ENCODE data around the gene LRRC7.

LRRC7 gene

DNA sequence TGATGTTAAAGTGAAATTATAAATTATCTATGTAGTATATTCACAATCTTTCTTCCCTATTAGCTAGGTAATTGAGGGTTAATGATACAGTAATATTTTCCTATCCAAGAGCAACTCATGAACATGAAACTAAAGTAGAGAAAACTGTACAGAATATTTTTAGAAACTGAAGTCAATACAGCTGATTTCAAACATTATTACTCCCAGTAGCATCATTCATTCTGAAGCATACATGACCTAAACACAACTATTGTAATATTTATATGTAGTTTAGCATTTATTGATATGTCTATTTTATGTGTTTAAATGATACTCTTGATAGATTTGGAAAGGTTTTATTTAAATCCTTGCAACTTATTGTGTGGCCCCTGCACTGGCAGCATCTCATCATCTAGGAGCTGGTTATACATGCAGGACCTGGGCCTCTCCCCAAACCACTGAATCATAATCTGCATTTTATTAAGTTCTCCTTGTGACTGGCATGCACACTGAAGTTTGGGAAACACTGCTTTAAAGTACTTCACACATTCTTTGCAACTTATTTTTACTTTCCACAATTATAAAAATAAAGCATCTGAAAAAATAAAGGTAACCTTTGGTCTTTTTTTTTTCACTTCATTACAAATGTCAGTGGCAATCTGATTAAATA is 437.8 kb downstream of the LRRC7 start:
- H3K27me3 ChIP-seq (ENCODE audit: control insufficient read depth, insufficient read depth, low read length) = no peaks in the 10 kb centered on the region
- no peaks in the 10 kb centered on the region for H3K4me1 ChIP-seq (ENCODE audit: control insufficient read depth, insufficient read depth, low read length)
- no peak overlapping the region for H3K4me3 ChIP-seq (ENCODE audit: low read length)
- no peak overlapping the region for H3K9ac ChIP-seq (ENCODE audit: low read length)
- no peaks in the 10 kb centered on the region for H3K36me3 ChIP-seq (ENCODE audit: control insufficient read depth, insufficient read depth, low read length)
- no peak overlapping the region for H3K27ac ChIP-seq (ENCODE audit: low read depth, low read length)

DNA sequence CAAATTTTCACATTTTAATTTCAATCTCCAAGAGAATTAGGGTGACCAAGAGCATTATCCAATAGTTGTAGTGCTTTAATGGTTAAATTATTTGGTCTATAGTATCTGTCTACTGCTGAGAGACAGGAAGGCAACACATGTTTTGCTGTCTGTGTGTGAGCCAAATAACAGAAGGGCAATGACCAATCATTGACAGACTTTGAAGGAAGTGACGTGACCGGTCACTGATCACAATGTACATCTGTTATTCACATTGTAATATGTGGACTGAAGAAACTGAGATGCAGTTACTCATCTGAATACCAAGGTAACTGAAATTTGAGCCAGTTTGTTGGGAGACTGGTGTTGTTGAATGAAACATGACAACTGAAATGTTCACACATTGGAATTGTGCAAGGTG is 440.9 kb downstream of the LRRC7 start:
- H3K27me3 ChIP-seq (ENCODE audit: control insufficient read depth, insufficient read depth, low read length) = no peaks in the 10 kb centered on the region
- H3K36me3 ChIP-seq (ENCODE audit: control insufficient read depth, insufficient read depth, low read length) = no peaks in the 10 kb centered on the region
- no peak overlapping the region for H3K4me3 ChIP-seq (ENCODE audit: low read length)
- no peaks in the 10 kb centered on the region for H3K4me1 ChIP-seq (ENCODE audit: control insufficient read depth, insufficient read depth, low read length)
- no peak overlapping the region for H3K9ac ChIP-seq (ENCODE audit: low read length)
- no peak overlapping the region for H3K27ac ChIP-seq (ENCODE audit: low read depth, low read length)

DNA sequence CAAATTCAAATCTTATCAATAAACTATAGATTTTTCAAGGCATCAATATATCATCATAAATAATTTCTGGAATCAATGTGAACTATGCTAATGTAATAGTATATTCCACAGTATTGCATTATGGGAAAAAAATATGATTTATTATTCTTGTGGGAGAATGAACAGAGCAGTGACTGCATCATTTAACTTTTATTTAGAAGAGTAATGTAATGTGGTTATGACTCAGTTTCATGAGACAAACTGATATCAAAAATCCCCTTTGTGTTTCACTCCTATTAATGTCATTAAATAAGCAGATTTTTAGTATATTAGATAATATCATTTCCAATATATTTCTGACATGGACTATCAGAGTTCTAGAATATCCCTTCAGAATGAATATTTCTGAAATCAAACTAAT is 450.0 kb downstream of the LRRC7 start:
- Histone ChIP-seq H3K36me3 (ENCODE audit: control insufficient read depth, insufficient read depth, low read length) (no peaks in the 10 kb centered on the region), H3K4me1 (ENCODE audit: control insufficient read depth, insufficient read depth, low read length) (no peaks in the 10 kb centered on the region), H3K27ac (ENCODE audit: low read depth, low read length) (no peak overlapping the region), H3K27me3 (ENCODE audit: control insufficient read depth, insufficient read depth, low read length) (no peaks in the 10 kb centered on the region), H3K9ac (ENCODE audit: low read length) (no peak overlapping the region), H3K4me3 (ENCODE audit: low read length) (no peak overlapping the region)

DNA sequence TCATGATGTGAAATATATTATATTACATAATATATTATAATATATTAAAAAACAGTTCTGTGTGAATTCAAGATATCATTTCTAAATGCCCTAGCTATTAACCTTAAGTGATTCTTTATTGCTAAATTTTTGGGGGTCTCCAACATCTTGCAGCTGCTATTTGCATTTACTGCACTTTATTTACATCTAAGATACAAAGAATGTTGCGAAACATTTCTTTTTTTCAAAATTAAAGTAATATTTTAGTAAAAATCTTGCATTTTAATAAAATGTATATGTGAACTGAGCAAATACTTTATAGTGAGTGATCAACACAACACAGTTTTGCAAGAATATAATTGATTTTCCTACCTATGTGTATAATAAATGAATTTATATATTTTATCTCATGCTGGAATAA is 456.6 kb downstream of the LRRC7 start:
- H3K36me3 ChIP-seq (ENCODE audit: control insufficient read depth, insufficient read depth, low read length) = no peaks in the 10 kb centered on the region
- no peak overlapping the region for H3K27ac ChIP-seq (ENCODE audit: low read depth, low read length)
- no peak overlapping the region for H3K9ac ChIP-seq (ENCODE audit: low read length)
- no peaks in the 10 kb centered on the region for H3K4me1 ChIP-seq (ENCODE audit: control insufficient read depth, insufficient read depth, low read length)
- H3K27me3 ChIP-seq (ENCODE audit: control insufficient read depth, insufficient read depth, low read length) = no peaks in the 10 kb centered on the region
- H3K4me3 ChIP-seq (ENCODE audit: low read length) = no peak overlapping the region

DNA sequence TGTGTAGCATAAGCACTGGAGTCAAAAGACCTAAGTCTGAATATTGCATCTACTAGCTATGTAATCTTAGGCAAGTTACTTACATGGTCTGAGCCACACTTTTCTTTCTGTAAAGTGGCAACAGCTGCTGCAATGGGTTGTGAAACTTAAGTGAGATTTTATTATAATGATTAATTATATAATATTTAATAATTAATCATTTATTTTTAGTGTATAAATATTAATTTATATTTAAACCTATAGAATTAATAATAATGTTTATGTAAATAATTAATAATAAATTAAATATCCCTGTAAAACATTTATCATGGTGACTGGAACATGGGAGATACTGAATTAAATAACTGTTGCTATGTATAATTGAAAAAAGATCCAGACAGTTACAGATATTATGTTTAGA is 457.3 kb downstream of the LRRC7 start:
- Histone ChIP-seq H3K4me1 (ENCODE audit: control insufficient read depth, insufficient read depth, low read length) (no peaks in the 10 kb centered on the region), H3K9ac (ENCODE audit: low read length) (no peak overlapping the region), H3K4me3 (ENCODE audit: low read length) (no peak overlapping the region), H3K27me3 (ENCODE audit: control insufficient read depth, insufficient read depth, low read length) (no peaks in the 10 kb centered on the region), H3K36me3 (ENCODE audit: control insufficient read depth, insufficient read depth, low read length) (no peaks in the 10 kb centered on the region), H3K27ac (ENCODE audit: low read depth, low read length) (no peak overlapping the region)

DNA sequence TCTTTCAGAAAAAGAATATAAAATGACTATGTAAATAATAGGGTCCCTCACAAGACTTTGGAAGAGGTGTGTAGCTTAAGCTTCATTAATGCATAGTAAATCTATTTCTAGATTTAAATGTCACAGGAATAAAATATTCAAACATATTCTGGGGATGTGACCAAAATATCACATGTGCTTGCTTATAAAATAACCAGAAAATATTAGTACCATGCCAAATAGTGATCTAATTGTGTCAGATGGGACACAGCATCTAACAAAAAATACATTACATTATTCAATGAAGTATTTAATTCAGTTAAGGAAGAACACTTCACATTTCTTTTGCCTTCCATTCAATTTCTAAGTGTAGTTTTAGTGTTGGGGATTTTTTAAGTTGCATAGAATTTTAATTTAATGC is 458.1 kb downstream of the LRRC7 start:
- H3K27me3 ChIP-seq (ENCODE audit: control insufficient read depth, insufficient read depth, low read length) = no peaks in the 10 kb centered on the region
- H3K9ac ChIP-seq (ENCODE audit: low read length) = no peak overlapping the region
- H3K36me3 ChIP-seq (ENCODE audit: control insufficient read depth, insufficient read depth, low read length) = no peaks in the 10 kb centered on the region
- H3K27ac ChIP-seq (ENCODE audit: low read depth, low read length) = no peak overlapping the region
- no peak overlapping the region for H3K4me3 ChIP-seq (ENCODE audit: low read length)
- H3K4me1 ChIP-seq (ENCODE audit: control insufficient read depth, insufficient read depth, low read length) = no peaks in the 10 kb centered on the region

DNA sequence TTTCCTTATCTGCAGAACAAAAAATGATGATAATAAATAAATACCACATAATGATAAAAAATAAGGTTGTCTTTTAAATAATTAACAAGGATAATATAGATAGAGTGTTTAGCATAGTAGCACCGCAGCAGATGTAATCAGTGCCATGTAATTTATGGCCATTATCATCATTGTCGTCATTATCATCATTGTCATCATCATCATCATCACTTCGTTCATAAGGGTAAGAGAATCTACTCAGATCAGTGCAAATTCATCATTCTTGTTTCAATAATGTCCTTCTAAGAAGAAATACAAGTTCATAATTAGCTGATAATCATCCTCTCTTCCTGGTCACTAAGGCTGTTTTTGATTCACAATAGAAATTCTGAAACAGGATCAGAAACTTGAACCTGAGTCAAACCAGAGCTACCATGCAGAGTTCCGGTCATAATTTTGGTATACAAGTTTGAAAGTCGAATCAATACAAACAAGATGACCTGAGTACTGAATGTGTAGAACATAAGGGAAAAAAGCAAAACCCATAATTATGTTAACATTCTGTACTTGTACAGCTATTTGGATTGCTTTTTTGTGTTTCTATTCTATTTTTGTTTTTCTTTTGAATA is 465.6 kb downstream of the LRRC7 start:
- Histone ChIP-seq H3K4me1 (ENCODE audit: control insufficient read depth, insufficient read depth, low read length) (no peaks in the 10 kb centered on the region), H3K4me3 (ENCODE audit: low read length) (no peak overlapping the region), H3K27ac (ENCODE audit: low read depth, low read length) (no peak overlapping the region), H3K36me3 (ENCODE audit: control insufficient read depth, insufficient read depth, low read length) (no peaks in the 10 kb centered on the region), H3K27me3 (ENCODE audit: control insufficient read depth, insufficient read depth, low read length) (no peaks in the 10 kb centered on the region), H3K9ac (ENCODE audit: low read length) (no peak overlapping the region)

DNA sequence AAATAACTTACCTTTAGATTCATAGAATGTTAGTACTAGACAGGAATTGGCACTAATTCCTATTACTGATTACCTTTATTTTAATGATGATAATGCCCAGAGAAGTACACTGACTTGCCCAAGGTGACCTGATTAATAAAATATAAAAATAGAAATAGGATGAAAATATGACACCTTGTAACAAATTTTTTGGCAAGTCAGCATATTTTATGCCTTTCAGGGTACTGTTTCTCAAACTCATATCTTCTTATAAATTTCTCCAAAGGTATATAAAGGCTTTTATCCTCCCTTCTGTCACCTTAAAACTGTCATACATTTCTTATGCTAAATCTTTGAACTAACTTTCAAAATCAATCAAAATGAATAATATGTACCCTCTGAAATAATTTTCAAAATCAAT is 466.2 kb downstream of the LRRC7 start:
- Histone ChIP-seq H3K9ac (ENCODE audit: low read length) (no peak overlapping the region), H3K4me1 (ENCODE audit: control insufficient read depth, insufficient read depth, low read length) (no peaks in the 10 kb centered on the region), H3K36me3 (ENCODE audit: control insufficient read depth, insufficient read depth, low read length) (no peaks in the 10 kb centered on the region), H3K4me3 (ENCODE audit: low read length) (no peak overlapping the region), H3K27ac (ENCODE audit: low read depth, low read length) (no peak overlapping the region), H3K27me3 (ENCODE audit: control insufficient read depth, insufficient read depth, low read length) (no peaks in the 10 kb centered on the region)

DNA sequence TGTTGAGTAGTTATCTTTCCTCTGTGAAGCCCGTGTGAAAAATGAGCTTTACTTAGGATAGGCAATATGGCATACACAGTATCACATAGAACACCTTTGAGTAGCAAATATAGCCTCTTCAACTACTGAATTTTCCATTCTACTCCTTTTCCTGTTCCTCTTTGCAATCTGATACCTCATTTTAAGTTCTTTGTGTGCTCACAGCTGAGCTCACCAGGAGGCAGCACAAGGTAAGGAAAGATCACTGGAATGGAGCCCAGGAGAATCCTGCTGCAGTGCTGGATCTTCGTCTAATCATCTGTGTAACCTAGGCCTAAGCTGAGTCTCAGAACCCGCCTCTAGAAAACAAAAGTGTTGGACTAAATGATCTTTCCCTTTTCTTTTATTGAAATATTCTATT is 466.7 kb downstream of the LRRC7 start:
- Histone ChIP-seq H3K27ac (ENCODE audit: low read depth, low read length) (no peak overlapping the region), H3K9ac (ENCODE audit: low read length) (no peak overlapping the region), H3K27me3 (ENCODE audit: control insufficient read depth, insufficient read depth, low read length) (no peaks in the 10 kb centered on the region), H3K36me3 (ENCODE audit: control insufficient read depth, insufficient read depth, low read length) (no peaks in the 10 kb centered on the region), H3K4me3 (ENCODE audit: low read length) (no peak overlapping the region), H3K4me1 (ENCODE audit: control insufficient read depth, insufficient read depth, low read length) (no peaks in the 10 kb centered on the region)

DNA sequence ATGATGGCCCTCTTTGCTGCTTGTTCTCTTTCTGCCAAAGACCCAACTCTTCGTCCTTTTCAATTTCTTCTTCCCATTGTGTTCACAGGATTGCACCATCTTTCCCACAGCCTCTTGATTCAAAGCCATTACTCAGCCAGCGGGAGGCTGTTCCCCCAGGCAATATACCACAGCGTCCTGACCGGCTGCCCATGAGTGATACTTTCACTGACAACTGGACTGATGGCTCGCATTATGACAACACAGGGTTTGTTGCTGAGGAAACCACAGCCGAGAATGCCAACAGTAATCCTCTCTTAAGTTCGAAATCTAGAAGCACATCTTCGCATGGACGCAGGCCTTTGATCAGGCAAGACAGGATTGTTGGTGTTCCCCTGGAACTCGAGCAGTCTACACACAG is 470.3 kb downstream of the LRRC7 start:
- no peaks in the 10 kb centered on the region for H3K36me3 ChIP-seq (ENCODE audit: control insufficient read depth, insufficient read depth, low read length)
- H3K27me3 ChIP-seq (ENCODE audit: control insufficient read depth, insufficient read depth, low read length) = no peaks in the 10 kb centered on the region
- H3K4me3 ChIP-seq (ENCODE audit: low read length) = no peak overlapping the region
- no peak overlapping the region for H3K27ac ChIP-seq (ENCODE audit: low read depth, low read length)
- H3K4me1 ChIP-seq (ENCODE audit: control insufficient read depth, insufficient read depth, low read length) = no peaks in the 10 kb centered on the region
- H3K9ac ChIP-seq (ENCODE audit: low read length) = no peak overlapping the region

DNA sequence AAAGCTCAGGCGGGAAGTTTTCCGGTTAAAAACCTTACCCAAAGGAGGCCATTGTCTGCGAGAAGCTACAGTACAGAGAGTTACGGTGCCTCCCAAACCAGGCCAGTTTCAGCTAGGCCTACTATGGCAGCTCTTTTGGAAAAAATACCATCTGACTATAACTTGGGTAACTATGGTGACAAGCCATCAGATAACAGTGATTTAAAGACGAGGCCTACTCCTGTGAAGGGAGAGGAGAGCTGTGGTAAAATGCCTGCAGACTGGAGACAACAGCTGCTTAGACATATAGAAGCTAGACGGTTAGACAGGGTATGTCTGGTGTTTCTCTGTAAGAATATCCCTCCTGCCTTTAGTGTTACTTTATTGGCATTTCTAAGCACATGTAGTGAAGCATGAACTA is 471.8 kb downstream of the LRRC7 start:
- H3K27ac ChIP-seq (ENCODE audit: low read depth, low read length) = no peak overlapping the region
- no peak overlapping the region for H3K9ac ChIP-seq (ENCODE audit: low read length)
- H3K4me1 ChIP-seq (ENCODE audit: control insufficient read depth, insufficient read depth, low read length) = peaks cover 3% of the 10 kb centered on the region
- no peak overlapping the region for H3K4me3 ChIP-seq (ENCODE audit: low read length)
- no peaks in the 10 kb centered on the region for H3K36me3 ChIP-seq (ENCODE audit: control insufficient read depth, insufficient read depth, low read length)
- no peaks in the 10 kb centered on the region for H3K27me3 ChIP-seq (ENCODE audit: control insufficient read depth, insufficient read depth, low read length)

DNA sequence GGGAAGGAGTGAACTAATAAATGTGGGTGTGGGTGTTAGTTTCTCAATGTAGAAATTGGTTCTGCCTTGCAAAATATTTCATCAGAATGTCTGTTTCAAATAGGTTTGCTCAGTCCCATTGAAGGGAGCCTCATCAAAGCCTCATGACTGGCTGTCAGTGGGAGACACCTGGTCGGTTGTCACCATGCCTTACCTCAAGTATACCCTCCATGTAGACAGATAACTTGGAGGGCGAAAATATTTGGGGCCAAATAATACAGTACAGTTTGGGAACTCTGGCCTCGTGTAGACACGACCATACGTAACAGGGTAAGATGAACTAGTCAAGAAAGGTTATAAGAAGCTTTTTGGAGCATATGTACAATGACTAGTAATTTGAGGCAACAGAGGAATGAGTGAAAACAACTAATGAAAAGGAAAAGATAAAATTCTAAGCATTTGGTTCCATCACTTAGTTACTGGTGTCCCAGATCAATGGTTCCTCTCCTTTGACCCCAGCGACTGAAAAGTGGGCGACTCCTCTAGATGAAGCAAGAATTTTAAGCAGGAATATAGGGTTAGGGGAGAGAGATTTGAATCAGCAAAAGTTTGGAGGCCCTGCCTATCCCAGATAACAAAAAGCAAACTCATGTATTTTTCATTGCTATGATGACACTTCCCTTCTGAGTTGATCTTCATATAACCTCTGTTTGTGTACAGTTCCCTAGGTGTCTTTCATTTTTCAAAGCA is 473.8 kb downstream of the LRRC7 start:
- Histone ChIP-seq H3K4me1 (ENCODE audit: control insufficient read depth, insufficient read depth, low read length) (peaks cover 3% of the 10 kb centered on the region), H3K27ac (ENCODE audit: low read depth, low read length) (no peak overlapping the region), H3K27me3 (ENCODE audit: control insufficient read depth, insufficient read depth, low read length) (no peaks in the 10 kb centered on the region), H3K36me3 (ENCODE audit: control insufficient read depth, insufficient read depth, low read length) (no peaks in the 10 kb centered on the region), H3K4me3 (ENCODE audit: low read length) (no peak overlapping the region), H3K9ac (ENCODE audit: low read length) (no peak overlapping the region)
